GM19324 (cell line): Measurements from ENCODE around the gene NCKIPSD.

ENCODE experiments used
- ATAC-seq: cut with Tn5 transposase; IDR thresholded peaks from one replicate; pipeline ENCODE4 v1.9.1; 2021; ENCODE audit warnings: mild to moderate bottlenecking, moderate library complexity; ENCODE audit not compliant: unreplicated experiment, low FRiP score

The NCKIPSD gene

GRCh38 chr3:48679411-48680391 is 6.0 kb downstream of the NCKIPSD start:
- no peak for ATAC-seq

- no peak for ATAC-seq
Observed at GRCh38 chr3:48678566-48679380, 6.9 kb downstream of the NCKIPSD start.

- ATAC-seq = no peak
Observed at GRCh38 chr3:48678056-48678455, 7.7 kb downstream of the NCKIPSD start.

GRCh38 chr3:48674505-48674904 is 11.2 kb downstream of the NCKIPSD start:
- ATAC-seq = no peak

- ATAC-seq = no peak
Observed at GRCh38 chr3:48672522-48672921, 13.2 kb downstream of the NCKIPSD start.

GRCh38 chr3:48664929-48665328 is 20.8 kb downstream of the NCKIPSD start:
- ATAC-seq = no peak

- ATAC-seq = no peak
Observed at GRCh38 chr3:48664313-48664644, 21.4 kb downstream of the NCKIPSD start.

GRCh38 chr3:48663489-48664312 is 22.0 kb downstream of the NCKIPSD start:
- peak; percentile 88 for ATAC-seq

GRCh38 chr3:48662753-48663488 is 22.8 kb downstream of the NCKIPSD start, which contains the start of gene CELSR3:
TSS of gene CELSR3 (minus strand) at chr3:48662886. CDS start at chr3:48662634, 252 bp downstream.
- ATAC-seq = no peak

GRCh38 chr3:48662145-48662752 is 23.5 kb downstream of the NCKIPSD start:
- ATAC-seq = no peak

GRCh38 chr3:48661501-48662144 is 24.1 kb downstream of the NCKIPSD start:
- no peak for ATAC-seq

- no peak for ATAC-seq
Observed at GRCh38 chr3:48660800-48661400, 24.8 kb downstream of the NCKIPSD start.

GRCh38 chr3:48656841-48657281 is 28.9 kb downstream of the NCKIPSD start:
- no peak for ATAC-seq

GRCh38 chr3:48656061-48656840 is 29.5 kb downstream of the NCKIPSD start:
- ATAC-seq = no peak

GRCh38 chr3:48655606-48656005 is 30.1 kb downstream of the NCKIPSD start:
- no peak for ATAC-seq

GRCh38 chr3:48655063-48655462 is 30.7 kb downstream of the NCKIPSD start:
- no peak for ATAC-seq

- ATAC-seq = no peak
Observed at GRCh38 chr3:48652923-48653715, 32.6 kb downstream of the NCKIPSD start.
